ENCODE results near the gene RMND5B.

The RMND5B gene

DNA sequence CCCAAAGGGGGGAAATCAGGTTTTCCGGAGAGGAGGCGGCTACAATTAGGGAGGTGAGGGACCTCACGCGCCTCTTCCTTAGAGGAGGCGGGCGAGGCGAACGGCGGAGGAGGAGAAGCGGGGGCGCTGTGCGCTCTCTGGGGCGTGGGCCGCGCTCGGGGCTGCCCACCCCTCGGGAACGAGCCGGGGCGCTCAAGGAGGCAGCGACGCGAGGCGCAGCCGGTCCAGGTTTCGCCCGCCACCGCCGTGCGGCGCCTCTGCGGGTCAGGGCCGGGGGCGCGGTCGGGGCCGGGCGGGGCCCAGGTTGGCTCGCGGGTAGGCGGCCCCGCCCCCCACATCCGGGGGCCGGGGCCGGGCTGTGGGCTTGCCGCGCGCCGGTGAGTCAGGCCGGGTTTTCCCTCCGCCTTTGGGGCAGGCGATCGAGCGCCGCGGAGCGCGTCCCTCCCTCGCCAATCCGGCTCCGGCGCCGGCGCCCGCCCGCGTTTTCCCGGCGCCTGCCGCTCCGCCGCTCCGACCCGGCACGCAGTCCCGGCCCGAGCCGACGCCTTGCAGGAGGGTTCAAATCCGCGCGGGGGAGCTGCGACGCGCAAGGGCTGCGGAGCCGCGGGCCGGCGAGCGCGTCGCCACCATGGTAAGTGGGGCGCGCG is 17.6 kb upstream of the RMND5B start, which contains the start of gene N4BP3:
Gene N4BP3, plus strand, starts transcription at position 392 of the 647 bp plus-strand sequence. CDS start 6,052 bp downstream, outside the sequence.
- Histone ChIP-seq H3K36me3 (ENCODE audit: control insufficient read depth in 1 of 2, insufficient read depth in 2 of 2, low read length in 2 of 2) (no peaks in the 10 kb centered on the region), H2BK12ac (ENCODE audit: low read length) (peak within 1 kb of the TSS; percentile 78), H2BK120ac (ENCODE audit: insufficient read depth, low read length, poor library complexity) (peak within 1 kb of the TSS; percentile 86), H3K4me2 (ENCODE audit: low read length) (peak within 1 kb of the TSS; percentile 96), H3K9ac (ENCODE audit: low read length) (peak within 1 kb of the TSS; percentile 57), H3K4me1 (ENCODE audit: control insufficient read depth in 1 of 2, insufficient read depth in 2 of 2, low read length in 2 of 2) (peaks cover 28 to 37% of the 10 kb centered on the region in 2 experiments), H4K8ac (ENCODE audit: low read depth, low read length) (peak within 1 kb of the TSS; percentile 92), H2AFZ (ENCODE audit: insufficient read depth, low read length, poor library complexity) (peak within 1 kb of the TSS; percentile 92), H3K18ac (ENCODE audit: low read length) (peak within 1 kb of the TSS; percentile 93), H3K4me3 (ENCODE audit: low read depth, low read length) (peak within 1 kb of the TSS; percentile 80), H3K79me1 (ENCODE audit: low read length) (peaks cover 12% of the 10 kb centered on the region), H3K14ac (ENCODE audit: low read length) (peak within 1 kb of the TSS; percentile 92), H4K91ac (ENCODE audit: low read depth, low read length) (peak within 1 kb of the TSS; percentile 90), H3K9me3 (ENCODE audit: insufficient read depth, low read depth, low read length) (peaks cover 2% of the 10 kb centered on the region), H3K27ac (ENCODE audit: low read depth, low read length) (peak within 1 kb of the TSS; percentile 22), H2BK5ac (ENCODE audit: low read depth, low read length, poor library complexity) (peak within 1 kb of the TSS; percentile 70), H3K4ac (ENCODE audit: low read depth, low read length) (peak within 1 kb of the TSS; percentile 83), H3K27me3 (ENCODE audit: insufficient read depth, low read length) (no peaks in the 10 kb centered on the region), H4K12ac (ENCODE audit: low read depth, low read length) (peak within 1 kb of the TSS; percentile 90), H3K79me2 (ENCODE audit: control insufficient read depth, insufficient read depth, low read length, poor library complexity) (peaks cover 5% of the 10 kb centered on the region), H3K23ac (ENCODE audit: low read length) (no peak within 1 kb of the TSS), H2AK5ac (ENCODE audit: low read length) (peak within 1 kb of the TSS; percentile 75)
- no CpG with 5 or more reads among the region's 96 CpGs for WGBS (ENCODE audit: extremely low coverage, insufficient coverage, insufficient read length)
- DNase-seq: peak; percentile 93 to 94

DNA sequence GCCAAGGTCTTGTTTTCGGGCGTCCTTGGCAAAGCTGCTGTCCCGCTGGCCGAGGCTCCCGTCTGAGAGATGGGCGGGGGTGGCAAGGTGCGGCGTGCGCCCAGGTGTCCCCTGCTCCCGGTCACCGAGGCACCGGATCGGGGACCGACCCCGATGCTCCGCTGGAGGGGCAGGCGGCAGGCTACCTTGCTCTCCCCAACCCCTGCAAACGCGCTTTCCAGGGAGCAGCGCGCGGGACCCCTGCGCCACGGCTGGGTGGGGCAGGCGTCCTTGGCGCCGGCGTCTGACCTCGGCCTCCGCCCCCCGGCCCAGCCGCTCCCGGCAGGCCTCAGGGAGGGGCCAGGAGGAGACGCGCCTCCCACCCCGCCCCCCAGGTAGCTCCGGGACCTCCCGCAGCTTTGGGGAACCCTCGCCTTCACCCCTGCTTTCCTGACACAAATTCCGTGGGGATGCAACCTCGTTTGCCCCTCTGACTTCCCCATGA is 16.9 kb upstream of the RMND5B start:
- H2AK5ac ChIP-seq (ENCODE audit: low read length): peak overlapping the region; percentile 75
- H4K8ac ChIP-seq (ENCODE audit: low read depth, low read length): peak overlapping the region; percentile 92
- peak overlapping the region; percentile 22 for H3K27ac ChIP-seq (ENCODE audit: low read depth, low read length)
- H3K27me3 ChIP-seq (ENCODE audit: insufficient read depth, low read length): no peaks in the 10 kb centered on the region
- peak overlapping the region; percentile 90 for H4K12ac ChIP-seq (ENCODE audit: low read depth, low read length)
- no peak overlapping the region for H3K23ac ChIP-seq (ENCODE audit: low read length)
- H3K79me2 ChIP-seq (ENCODE audit: control insufficient read depth, insufficient read depth, low read length, poor library complexity): peaks cover 5% of the 10 kb centered on the region
- H4K91ac ChIP-seq (ENCODE audit: low read depth, low read length): peak overlapping the region; percentile 83
- peaks cover 23 to 32% of the 10 kb centered on the region in 2 experiments for H3K4me1 ChIP-seq (ENCODE audit: control insufficient read depth in 1 of 2, insufficient read depth in 2 of 2, low read length in 2 of 2)
- H3K9me3 ChIP-seq (ENCODE audit: insufficient read depth, low read depth, low read length): peaks cover 2% of the 10 kb centered on the region
- peaks cover 12% of the 10 kb centered on the region for H3K79me1 ChIP-seq (ENCODE audit: low read length)
- no peak for DNase-seq
- H3K4me2 ChIP-seq (ENCODE audit: low read length): peak overlapping the region; percentile 96
- peak overlapping the region; percentile 93 for H3K18ac ChIP-seq (ENCODE audit: low read length)
- peak overlapping the region; percentile 84 for H2BK120ac ChIP-seq (ENCODE audit: insufficient read depth, low read length, poor library complexity)
- peak overlapping the region; percentile 72 for H2BK12ac ChIP-seq (ENCODE audit: low read length)
- H2AFZ ChIP-seq (ENCODE audit: insufficient read depth, low read length, poor library complexity): peak overlapping the region; percentile 92
- peak overlapping the region; percentile 57 for H3K9ac ChIP-seq (ENCODE audit: low read length)
- H3K4ac ChIP-seq (ENCODE audit: low read depth, low read length): peak overlapping the region; percentile 68
- H3K14ac ChIP-seq (ENCODE audit: low read length): peak overlapping the region; percentile 92
- WGBS (ENCODE audit: extremely low coverage, insufficient coverage, insufficient read length): no CpG with 5 or more reads among the region's 41 CpGs
- peak overlapping the region; percentile 52 for H2BK5ac ChIP-seq (ENCODE audit: low read depth, low read length, poor library complexity)
- H3K36me3 ChIP-seq (ENCODE audit: control insufficient read depth in 1 of 2, insufficient read depth in 2 of 2, low read length in 2 of 2): no peaks in the 10 kb centered on the region
- peak overlapping the region; percentile 80 for H3K4me3 ChIP-seq (ENCODE audit: low read depth, low read length)

DNA sequence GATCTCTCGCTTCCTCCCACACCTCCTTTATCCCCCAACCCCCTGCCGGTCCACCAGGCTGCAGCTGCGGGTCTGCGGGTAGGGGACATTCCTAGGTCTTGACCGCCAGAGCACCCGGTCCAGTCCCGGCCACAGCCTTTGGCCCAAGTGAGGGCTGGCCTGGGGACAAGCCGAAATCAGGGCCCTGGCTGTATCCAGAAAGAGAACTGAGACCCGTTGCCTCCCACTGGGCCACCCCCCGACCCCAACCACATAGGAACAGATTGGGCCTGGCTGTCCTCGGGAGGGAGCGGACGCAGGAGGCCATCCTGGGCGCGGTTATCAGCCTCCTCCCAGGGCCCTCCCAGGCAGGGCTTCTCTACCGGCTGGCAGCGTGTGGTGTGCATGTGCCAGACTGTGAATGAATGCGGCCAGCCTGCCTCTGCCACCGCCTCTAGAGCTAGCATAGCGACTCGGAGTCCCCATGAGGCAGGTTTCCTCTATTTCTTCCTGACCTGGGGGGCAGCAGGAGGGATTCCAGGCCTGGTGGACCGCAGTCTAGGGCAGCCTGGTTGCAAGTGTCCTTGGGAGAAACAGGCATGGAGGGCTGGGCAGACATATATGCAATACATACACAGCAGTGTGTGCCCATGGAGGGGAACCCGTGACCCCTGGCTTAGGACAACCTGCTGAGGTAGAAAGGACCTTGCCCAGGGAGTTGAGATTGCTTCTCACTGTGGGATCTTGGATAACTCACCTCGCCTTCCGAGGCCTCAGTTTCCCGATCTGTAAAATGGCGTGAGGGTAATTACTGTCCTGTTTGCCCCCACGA is 16.3 kb upstream of the RMND5B start:
- peak overlapping the region; percentile 96 for H3K4me2 ChIP-seq (ENCODE audit: low read length)
- peak overlapping the region; percentile 12 for H3K4ac ChIP-seq (ENCODE audit: low read depth, low read length)
- H3K79me1 ChIP-seq (ENCODE audit: low read length): peaks cover 12% of the 10 kb centered on the region
- H4K91ac ChIP-seq (ENCODE audit: low read depth, low read length): peak overlapping the region; percentile 8
- DNase-seq: peak; percentile 91 to 92
- peaks cover 1 to 2% of the 10 kb centered on the region in 2 experiments for H3K36me3 ChIP-seq (ENCODE audit: control insufficient read depth in 1 of 2, insufficient read depth in 2 of 2, low read length in 2 of 2)
- WGBS (ENCODE audit: extremely low coverage, insufficient coverage, insufficient read length): no CpG with 5 or more reads among the region's 28 CpGs
- no peak overlapping the region for H2AK5ac ChIP-seq (ENCODE audit: low read length)
- no peak overlapping the region for H4K8ac ChIP-seq (ENCODE audit: low read depth, low read length)
- no peak overlapping the region for H2BK5ac ChIP-seq (ENCODE audit: low read depth, low read length, poor library complexity)
- H2AFZ ChIP-seq (ENCODE audit: insufficient read depth, low read length, poor library complexity): no peak overlapping the region
- H3K9me3 ChIP-seq (ENCODE audit: insufficient read depth, low read depth, low read length): peaks cover 2% of the 10 kb centered on the region
- H3K23ac ChIP-seq (ENCODE audit: low read length): no peak overlapping the region
- peak overlapping the region; percentile 84 for H2BK120ac ChIP-seq (ENCODE audit: insufficient read depth, low read length, poor library complexity)
- H3K4me1 ChIP-seq (ENCODE audit: control insufficient read depth in 1 of 2, insufficient read depth in 2 of 2, low read length in 2 of 2): peaks cover 23 to 32% of the 10 kb centered on the region in 2 experiments
- no peaks in the 10 kb centered on the region for H3K27me3 ChIP-seq (ENCODE audit: insufficient read depth, low read length)
- H3K9ac ChIP-seq (ENCODE audit: low read length): peak overlapping the region; percentile 47
- no peak overlapping the region for H2BK12ac ChIP-seq (ENCODE audit: low read length)
- H3K27ac ChIP-seq (ENCODE audit: low read depth, low read length): no peak overlapping the region
- H3K4me3 ChIP-seq (ENCODE audit: low read depth, low read length): peak overlapping the region; percentile 80
- no peak overlapping the region for H3K14ac ChIP-seq (ENCODE audit: low read length)
- no peak overlapping the region for H4K12ac ChIP-seq (ENCODE audit: low read depth, low read length)
- H3K79me2 ChIP-seq (ENCODE audit: control insufficient read depth, insufficient read depth, low read length, poor library complexity): peaks cover 5% of the 10 kb centered on the region
- peak overlapping the region; percentile 93 for H3K18ac ChIP-seq (ENCODE audit: low read length)

DNA sequence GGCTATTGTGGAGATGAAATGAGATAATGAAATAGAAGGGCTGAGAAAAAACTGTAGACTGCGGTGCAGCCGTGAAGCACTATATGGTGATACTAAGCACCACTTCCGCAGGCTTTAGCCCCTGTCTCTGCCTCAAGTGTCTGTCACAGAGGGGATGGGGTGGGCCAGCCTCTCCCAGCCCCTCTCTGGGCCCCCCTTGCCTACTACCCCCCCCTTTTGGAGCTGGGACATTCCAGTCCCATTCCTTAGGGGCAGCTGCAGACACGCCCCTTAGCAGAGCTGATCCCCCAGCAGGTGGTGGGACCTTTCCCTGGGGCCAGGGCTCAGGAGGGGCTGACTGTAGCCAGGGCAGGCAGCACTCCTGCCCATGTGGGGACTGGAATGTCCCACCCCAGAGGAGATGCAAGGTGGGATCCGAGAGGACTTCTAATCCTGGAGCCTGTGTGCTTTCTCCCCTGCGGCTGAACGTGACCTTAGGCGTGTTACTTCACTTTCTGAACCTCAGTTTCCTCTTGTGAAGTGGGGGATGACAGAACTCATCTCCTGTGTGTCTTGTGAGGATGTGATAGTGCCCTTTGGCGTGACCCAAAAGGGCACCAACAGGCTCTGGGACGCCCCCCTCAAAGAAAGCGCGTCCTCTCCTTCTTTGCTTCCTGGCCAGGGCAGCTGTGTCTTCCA is 15.5 kb upstream of the RMND5B start:
- no CpG with 5 or more reads among the region's 12 CpGs for WGBS (ENCODE audit: extremely low coverage, insufficient coverage, insufficient read length)
- no peak overlapping the region for H3K14ac ChIP-seq (ENCODE audit: low read length)

More for the DNA sequence above, 15.5 kb upstream of the RMND5B start:
- Histone ChIP-seq H2BK120ac (ENCODE audit: insufficient read depth, low read length, poor library complexity) (no peak overlapping the region), H4K91ac (ENCODE audit: low read depth, low read length) (no peak overlapping the region), H3K18ac (ENCODE audit: low read length) (no peak overlapping the region), H3K79me2 (ENCODE audit: control insufficient read depth, insufficient read depth, low read length, poor library complexity) (peaks cover 5% of the 10 kb centered on the region), H3K4me3 (ENCODE audit: low read depth, low read length) (no peak overlapping the region), H3K36me3 (ENCODE audit: control insufficient read depth in 1 of 2, insufficient read depth in 2 of 2, low read length in 2 of 2) (peaks cover 3 to 7% of the 10 kb centered on the region in 2 experiments), H4K12ac (ENCODE audit: low read depth, low read length) (no peak overlapping the region), H3K27me3 (ENCODE audit: insufficient read depth, low read length) (no peaks in the 10 kb centered on the region), H3K4me2 (ENCODE audit: low read length) (no peak overlapping the region), H2BK12ac (ENCODE audit: low read length) (no peak overlapping the region), H3K9me3 (ENCODE audit: insufficient read depth, low read depth, low read length) (peaks cover 2% of the 10 kb centered on the region), H2AFZ (ENCODE audit: insufficient read depth, low read length, poor library complexity) (no peak overlapping the region), H3K9ac (ENCODE audit: low read length) (no peak overlapping the region), H3K79me1 (ENCODE audit: low read length) (peaks cover 12% of the 10 kb centered on the region), H3K27ac (ENCODE audit: low read depth, low read length) (no peak overlapping the region), H2AK5ac (ENCODE audit: low read length) (no peak overlapping the region), H3K4me1 (ENCODE audit: control insufficient read depth in 1 of 2, insufficient read depth in 2 of 2, low read length in 2 of 2) (peaks cover 23 to 32% of the 10 kb centered on the region in 2 experiments), H2BK5ac (ENCODE audit: low read depth, low read length, poor library complexity) (no peak overlapping the region), H4K8ac (ENCODE audit: low read depth, low read length) (no peak overlapping the region), H3K4ac (ENCODE audit: low read depth, low read length) (no peak overlapping the region), H3K23ac (ENCODE audit: low read length) (no peak overlapping the region)
- DNase-seq: no peak

All from trophoblast cell (in vitro differentiated cells and primary cell).